GM10847 (cell line): ENCODE results near the gene ZNF626.

Experiments
- POLR2A ChIP-seq: IDR thresholded peaks from 2 replicates; pipeline ENCODE4 v1.6.1; 2011; ENCODE audit not compliant: insufficient read length; ENCODE audit errors: extremely low read depth

Gene ZNF626

DNA sequence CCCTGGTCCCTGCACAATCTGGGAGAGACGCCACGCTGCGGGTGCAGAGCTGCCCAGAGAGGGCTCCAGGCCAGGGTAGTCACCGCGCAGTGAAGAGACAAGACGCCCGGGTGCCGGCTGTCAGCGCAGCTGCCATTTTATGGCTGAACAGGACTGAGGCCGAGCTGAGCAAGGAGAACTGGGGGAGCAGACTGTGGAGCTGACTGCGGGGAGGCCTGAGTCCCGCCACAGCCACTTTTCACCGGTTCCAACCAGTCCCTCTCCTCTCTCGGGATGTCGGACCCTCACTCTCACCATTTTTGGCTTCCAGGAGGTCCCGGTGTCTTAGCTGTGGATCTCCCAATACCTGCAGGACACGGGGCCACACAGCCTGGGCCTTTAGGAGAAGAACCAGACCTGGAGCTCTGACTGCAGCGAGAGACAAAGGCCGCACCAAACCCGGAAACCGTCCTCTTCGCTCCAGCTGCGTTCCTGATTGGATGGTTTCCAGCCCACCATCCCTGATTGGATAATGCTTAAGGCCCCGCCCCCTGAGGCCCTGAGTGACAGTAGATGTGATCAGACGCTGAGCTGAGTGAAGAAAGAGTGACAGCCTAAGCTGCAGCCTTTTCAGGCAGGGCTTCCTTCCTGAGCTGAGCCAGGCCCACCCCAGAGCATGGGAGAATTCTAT lies at the start of gene ZNF626:
Gene ZNF626 (minus strand): TSS at position 422 of the 670 bp plus-strand sequence. CDS start 125 bp downstream, at position 297.
- TF ChIP-seq POLR2A: no peak

DNA sequence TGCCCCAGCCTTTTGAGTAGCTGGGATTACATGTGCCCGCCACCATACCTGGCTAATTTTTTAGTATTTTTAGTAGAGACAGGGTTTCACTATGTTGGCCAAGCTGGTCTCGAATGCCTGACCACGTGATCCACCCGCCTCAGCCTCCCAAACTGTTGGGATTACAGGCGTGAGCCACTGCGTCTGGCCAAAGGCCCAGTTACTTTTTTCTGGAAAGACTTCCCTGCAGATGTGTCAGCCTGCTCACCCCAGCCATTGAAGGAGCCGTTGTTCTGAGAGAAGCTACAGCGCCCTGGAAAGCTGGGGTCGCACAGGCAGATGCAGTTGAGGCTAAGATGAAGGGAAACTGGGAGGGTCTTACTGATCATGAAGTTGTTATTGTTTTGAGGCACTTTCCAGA lies 7.9 kb upstream of the ZNF626 start:
- TF ChIP-seq POLR2A: no peak

- TF ChIP-seq POLR2A: no peak
Measured at GRCh38 chr19:20667281-20667680, 5.9 kb upstream of the ZNF626 start.

GRCh38 chr19:20664901-20665781 lies 3.8 kb upstream of the ZNF626 start:
- TF ChIP-seq POLR2A: no peak

DNA sequence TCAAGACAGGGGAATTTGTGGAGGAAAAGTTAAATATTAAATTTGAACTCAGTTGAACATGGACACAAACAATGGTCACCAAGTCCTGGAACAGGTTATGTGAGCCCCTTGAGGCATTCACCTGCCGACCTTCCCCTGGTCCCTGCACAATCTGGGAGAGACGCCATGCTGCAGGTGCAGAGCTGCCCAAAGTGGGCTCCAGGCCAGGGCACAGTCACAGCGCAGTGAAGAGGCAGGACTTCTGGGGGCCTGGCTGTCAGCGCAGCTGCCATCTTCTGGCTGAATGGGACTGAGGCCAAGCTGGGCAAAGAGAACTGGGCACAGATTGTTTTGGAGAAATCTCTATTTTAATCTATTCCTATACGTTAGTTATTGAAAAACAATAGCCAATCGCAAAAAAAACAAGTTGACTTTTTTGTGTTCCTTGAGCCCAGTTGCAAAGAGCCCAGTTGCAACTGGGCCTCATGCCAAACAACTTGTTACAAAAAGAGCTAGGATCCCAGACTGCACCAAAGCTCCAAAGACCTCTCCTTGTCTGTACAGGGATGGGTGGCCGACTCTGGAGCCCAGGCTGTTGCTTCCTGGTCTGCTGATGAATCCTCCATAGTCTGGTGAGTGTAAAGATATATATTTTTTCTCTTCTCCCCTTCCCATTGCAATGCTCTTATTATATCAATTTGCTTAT lies 1.2 kb upstream of the ZNF626 start:
- TF ChIP-seq POLR2A: no peak

DNA sequence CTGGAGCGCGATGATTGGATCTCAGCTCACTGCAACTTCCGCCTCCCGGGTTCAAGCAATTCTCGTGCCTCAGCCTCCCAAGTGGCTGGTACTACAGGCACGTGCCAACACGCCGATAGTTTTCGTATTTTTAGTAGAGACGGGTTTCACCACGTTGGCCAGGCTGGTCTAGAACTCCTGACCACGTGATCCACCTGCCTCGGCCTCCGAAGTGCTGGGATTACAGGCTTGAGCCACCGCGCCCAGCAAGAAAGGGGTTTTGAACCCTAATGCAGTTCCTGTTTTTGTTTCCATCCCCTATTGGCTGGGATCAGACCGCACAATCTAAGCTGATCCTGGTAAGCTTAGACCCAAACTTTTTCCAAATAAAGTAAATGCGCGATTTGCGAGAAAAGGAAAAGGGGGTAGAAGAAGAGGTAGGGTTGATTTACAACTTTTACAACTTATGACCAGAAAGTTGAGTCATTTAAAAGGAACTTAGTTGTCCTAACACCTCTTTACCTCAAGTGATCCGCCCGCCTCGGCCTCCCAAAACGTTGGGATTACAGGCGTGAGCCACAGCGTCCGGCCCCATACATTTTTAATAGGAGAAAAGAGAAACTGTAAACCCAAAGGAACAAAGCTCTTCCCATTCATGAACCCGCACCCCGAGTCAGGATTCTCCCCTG lies 764 bp downstream of the ZNF626 start:
- TF ChIP-seq POLR2A: no peak

GRCh38 chr19:20640545-20640944 lies 20.8 kb downstream of the ZNF626 start:
- TF ChIP-seq POLR2A: no peak

GRCh38 chr19:20640023-20640422 lies 21.3 kb downstream of the ZNF626 start:
- TF ChIP-seq POLR2A: no peak

DNA sequence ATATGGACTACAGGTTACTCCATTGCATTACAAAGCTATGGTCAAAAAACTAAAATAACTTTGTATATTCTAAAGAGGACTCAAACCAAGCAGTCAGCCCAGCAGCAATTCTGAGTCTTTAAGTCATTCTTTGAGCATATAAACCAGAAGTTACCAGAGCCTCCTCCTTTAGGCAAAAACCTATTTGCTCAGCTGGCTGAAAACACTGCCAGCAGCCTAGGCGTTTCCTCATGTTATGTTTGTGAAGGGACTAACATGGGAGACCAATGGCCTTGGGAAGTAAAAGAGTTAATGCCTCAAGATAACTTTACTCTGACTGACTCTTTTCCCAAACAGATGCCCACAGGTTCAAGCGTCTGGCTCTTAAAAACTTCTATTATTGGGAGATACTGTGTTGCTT lies 45.3 kb downstream of the ZNF626 start:
- no peak for TF ChIP-seq POLR2A

- no peak for TF ChIP-seq POLR2A
Measured at GRCh38 chr19:20612711-20613316, 48.6 kb downstream of the ZNF626 start.

- no peak for TF ChIP-seq POLR2A
Measured at GRCh38 chr19:20611866-20612265, 49.5 kb downstream of the ZNF626 start.

DNA sequence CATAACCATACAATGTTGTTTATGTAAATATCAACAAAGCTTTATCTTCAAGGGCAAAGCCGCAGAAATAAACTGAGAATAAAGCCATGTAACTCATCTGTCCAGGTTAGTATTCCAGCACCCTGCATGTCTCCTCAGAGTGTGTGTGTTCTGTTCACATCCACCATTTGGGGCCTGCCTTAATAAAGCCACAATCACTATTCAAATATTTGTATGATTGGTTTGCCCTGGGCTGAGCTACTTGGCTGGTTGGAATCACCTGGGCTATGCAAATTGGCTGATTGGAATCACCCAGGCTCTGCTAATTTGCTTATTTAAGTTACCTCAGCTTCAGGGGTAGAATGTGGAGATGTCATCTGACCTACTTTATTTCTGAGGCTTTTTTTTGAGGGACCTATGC lies 53.4 kb downstream of the ZNF626 start:
- no peak for TF ChIP-seq POLR2A
